Measurements from ENCODE around the gene SMTN.
"Not testable (repeated sequence)": the region's sequence is repeated elsewhere in the genome, so short reads cannot be mapped to it uniquely, and the experiment has no call there.

Gene SMTN

GRCh38 chr22:31106001-31106571, 25.0 kb downstream of the SMTN start:
- DNase-seq = no peak

- DNase-seq = no peak
Measured at GRCh38 chr22:31106731-31107177, 25.6 kb downstream of the SMTN start.

GRCh38 chr22:31107178-31107893, 26.2 kb downstream of the SMTN start, which contains the start of gene SELENOM:
Gene SELENOM (minus strand): TSS chr22:31107568. CDS start chr22:31107505, 63 bp downstream.
- DNase-seq = peak; percentile 97

- no peak for DNase-seq
Measured at GRCh38 chr22:31107894-31108218, 26.7 kb downstream of the SMTN start.

- not testable (repeated sequence) for DNase-seq
Measured at GRCh38 chr22:31112547-31113091, 31.5 kb downstream of the SMTN start.

- no peak for DNase-seq
Measured at GRCh38 chr22:31118046-31118820, 37.1 kb downstream of the SMTN start.

GRCh38 chr22:31119026-31119717, 38.1 kb downstream of the SMTN start:
- DNase-seq = peak in 1 of 2 experiments; percentile 15

GRCh38 chr22:31120230-31120629, 39.1 kb downstream of the SMTN start:
- no peak for DNase-seq

GRCh38 chr22:31120642-31121041, 39.5 kb downstream of the SMTN start:
- no peak for DNase-seq

- no peak for DNase-seq
Measured at GRCh38 chr22:31121403-31121802, 40.3 kb downstream of the SMTN start.

- DNase-seq = no peak
Measured at GRCh38 chr22:31122196-31122531, 41.0 kb downstream of the SMTN start.

GRCh38 chr22:31122532-31123291, 41.6 kb downstream of the SMTN start, which contains the start of gene INPP5J:
Gene INPP5J (plus strand): TSS chr22:31122966. CDS start chr22:31123015, 49 bp downstream.
- DNase-seq = peak; percentile 33 to 57

- DNase-seq = no peak
Measured at GRCh38 chr22:31123292-31123602, 42.1 kb downstream of the SMTN start.

GRCh38 chr22:31124290-31124689, 43.2 kb downstream of the SMTN start:
- DNase-seq = no peak

- no peak for DNase-seq
Measured at GRCh38 chr22:31124811-31125465, 43.8 kb downstream of the SMTN start.

GRCh38 chr22:31125521-31126117, 44.5 kb downstream of the SMTN start:
- no peak for DNase-seq

GRCh38 chr22:31126128-31126868, 45.2 kb downstream of the SMTN start:
- DNase-seq = no peak

- DNase-seq = no peak
Measured at GRCh38 chr22:31126869-31127175, 45.7 kb downstream of the SMTN start.

GRCh38 chr22:31127181-31127772, 46.2 kb downstream of the SMTN start:
- no peak for DNase-seq

- no peak for DNase-seq
Measured at GRCh38 chr22:31128156-31128555, 47.0 kb downstream of the SMTN start.
